SK-N-MC (cell line): ENCODE measurements around the gene KRTAP5-8.
A peak's percentile ranks its signal among the peaks of the same experiment; 100 is the strongest.
"Not testable (repeated sequence)": the region's sequence is repeated elsewhere in the genome, so short reads cannot be mapped to it uniquely, and the experiment has no call there.

ENCODE experiments used
- DNase-seq: peaks from one replicate; pipeline ENCODE4 v3.0.0-alpha.2; 2011; ENCODE audit warnings: low read depth, low spot score
- H3K27ac ChIP-seq: fragments of 200-600 bp; sonication (generic); 2 replicates; pipeline ENCODE4 v1.5.1; 2016; ENCODE audit warnings: mixed run types
- H3K36me3 ChIP-seq: fragments of 200-600 bp; sonication (generic); 2 replicates; pipeline ENCODE4 v1.6.1; 2017; ENCODE audit warnings: antibody characterized with exemption, low read length, mixed read lengths; ENCODE audit not compliant: insufficient read depth
- H3K4me3 ChIP-seq: fragments of 200-600 bp; sonication (generic); 2 replicates; pipeline ENCODE4 v1.5.1; 2016
- H3K9ac ChIP-seq: fragments of 200-600 bp; sonication (generic); 2 replicates; pipeline ENCODE4 v1.8.0; 2017; ENCODE audit warnings: mixed run types, mixed read lengths; ENCODE audit not compliant: insufficient read length
- H3K9me3 ChIP-seq: fragments of 200-600 bp; sonication (generic); 2 replicates; pipeline ENCODE4 v1.6.1; 2017; ENCODE audit warnings: low read depth, mild to moderate bottlenecking, antibody characterized with exemption, low read length, moderate library complexity, mixed read lengths
- EZH2 ChIP-seq: fragments of 200-600 bp; sonication (generic); IDR thresholded peaks from one replicate; pipeline ENCODE4 v1.6.1; 2017; ENCODE audit warnings: antibody characterized with exemption
- FOXP2 ChIP-seq: optimal IDR thresholded peaks from 2 replicates; pipeline ENCODE3; 2011; ENCODE audit warnings: mild to moderate bottlenecking, moderate library complexity; ENCODE audit not compliant: insufficient read depth; ENCODE audit errors: extremely low read length, control extremely low read depth
- POLR2AphosphoS5 ChIP-seq: IDR thresholded peaks from 2 replicates; pipeline ENCODE4 v1.6.1; 2012; ENCODE audit warnings: mild to moderate bottlenecking, low read depth, low read length, borderline replicate concordance

KRTAP5-8 gene

GRCh38 chr11:71572811-71573210 is 35.0 kb downstream of the KRTAP5-8 start:
- DNase-seq: no peak
- no peak overlapping the region for H3K9ac ChIP-seq
- H3K36me3 ChIP-seq: no peaks in the 10 kb centered on the region

GRCh38 chr11:71574418-71574817 is 36.6 kb downstream of the KRTAP5-8 start:
- no peaks in the 10 kb centered on the region for H3K36me3 ChIP-seq
- H3K27ac ChIP-seq: no peak overlapping the region
- TF ChIP-seq POLR2AphosphoS5 (no peak), FOXP2 (no peak), EZH2 (no peak)
- H3K9me3 ChIP-seq: no peaks in the 10 kb centered on the region
- H3K4me3 ChIP-seq: no peak overlapping the region
- no peak for DNase-seq
- no peak overlapping the region for H3K9ac ChIP-seq

More at GRCh38 chr11:71572811-71573210, 35.0 kb downstream of the KRTAP5-8 start:
- no peak for TF ChIP-seq FOXP2
- TF ChIP-seq EZH2: no peak
- TF ChIP-seq POLR2AphosphoS5: no peak
- Histone ChIP-seq H3K9me3 (no peaks in the 10 kb centered on the region), H3K4me3 (no peak overlapping the region), H3K27ac (no peak overlapping the region)

GRCh38 chr11:71575723-71576424 is 38.0 kb downstream of the KRTAP5-8 start:
- no peak for DNase-seq
- TF ChIP-seq FOXP2 (no peak), POLR2AphosphoS5 (no peak), EZH2 (no peak)
- H3K27ac ChIP-seq: no peak overlapping the region

GRCh38 chr11:71576688-71577465 is 39.1 kb downstream of the KRTAP5-8 start:
- H3K36me3 ChIP-seq, H3K4me3 ChIP-seq, DNase-seq, H3K9me3 ChIP-seq, H3K9ac ChIP-seq, H3K27ac ChIP-seq: not testable (repeated sequence)

More at GRCh38 chr11:71575723-71576424, 38.0 kb downstream of the KRTAP5-8 start:
- Histone ChIP-seq H3K9me3 (no peaks in the 10 kb centered on the region), H3K36me3 (no peaks in the 10 kb centered on the region), H3K9ac (no peak overlapping the region), H3K4me3 (no peak overlapping the region)

GRCh38 chr11:71577469-71578004 is 39.7 kb downstream of the KRTAP5-8 start:
- Histone ChIP-seq H3K9me3 (no peaks in the 10 kb centered on the region), H3K27ac (no peak overlapping the region), H3K4me3 (no peak overlapping the region), H3K9ac (no peak overlapping the region), H3K36me3 (no peaks in the 10 kb centered on the region)
- TF ChIP-seq FOXP2 (no peak), EZH2 (no peak), POLR2AphosphoS5 (no peak)
- DNase-seq: no peak

GRCh38 chr11:71579513-71579912 is 41.7 kb downstream of the KRTAP5-8 start:
- H3K36me3 ChIP-seq, H3K9ac ChIP-seq, H3K27ac ChIP-seq, H3K4me3 ChIP-seq, DNase-seq, H3K9me3 ChIP-seq: not testable (repeated sequence)

- DNase-seq: peak; percentile 24
- peak overlapping the region; percentile 43 for H3K4me3 ChIP-seq
These were observed 42.5 kb downstream of the KRTAP5-8 start for GRCh38 chr11:71580057-71581003.

GRCh38 chr11:71581826-71582225 is 44.0 kb downstream of the KRTAP5-8 start:
- no peak overlapping the region for H3K27ac ChIP-seq
- no peak for DNase-seq
- TF ChIP-seq POLR2AphosphoS5 (no peak), FOXP2 (no peak), EZH2 (no peak)

More at GRCh38 chr11:71580057-71581003, 42.5 kb downstream of the KRTAP5-8 start:
- H3K9ac ChIP-seq: no peak overlapping the region
- no peak overlapping the region for H3K27ac ChIP-seq
- H3K9me3 ChIP-seq: no peaks in the 10 kb centered on the region
- TF ChIP-seq EZH2: no peak
- TF ChIP-seq POLR2AphosphoS5: no peak
- H3K36me3 ChIP-seq: no peaks in the 10 kb centered on the region

More at GRCh38 chr11:71581826-71582225, 44.0 kb downstream of the KRTAP5-8 start:
- Histone ChIP-seq H3K4me3 (no peak overlapping the region), H3K9me3 (no peaks in the 10 kb centered on the region), H3K36me3 (no peaks in the 10 kb centered on the region), H3K9ac (no peak overlapping the region)
